ENCODE results near the gene SAMHD1. TPM values are rescaled to one million over a fixed set of nuclear protein-coding genes. Genes with fewer than 3 reads are reported as not detected.
A peak's percentile ranks its signal among the peaks of the same experiment; 100 is the strongest.

SAMHD1 gene
- total and polyA plus RNA-seq, 9 of the 15 experiments (the other 6 are each of a cell fraction or from before 2014, with no cell fraction given) = 6.8 to 20.4 (median 14.8) TPM

GRCh38 chr20:36951979-36952738 lies 651 bp upstream of the SAMHD1 start (continued):
- TF ChIP-seq ZHX1 (conservative IDR thresholded peaks at IDR 0.05; ENCODE audit: low read length) (no peak), FOXJ3 (CRISPR knock-in tag; IDR thresholded peaks at IDR 0.05) (no peak), ZFP30 (CRISPR knock-in tag; IDR thresholded peaks at IDR 0.05; ENCODE audit: borderline replicate concordance) (no peak), SIN3B (IDR thresholded peaks at IDR 0.05; ENCODE audit: low read depth) (no peak), HMG20B (CRISPR knock-in tag; IDR thresholded peaks at IDR 0.05) (no peak), PCBP2 (IDR thresholded peaks at IDR 0.05; ENCODE audit: low read depth, low read length, poor library complexity, severe bottlenecking) (no peak), GABPB1 (CRISPR knock-in tag; IDR thresholded peaks at IDR 0.05) (no peak), MCM3 (IDR thresholded peaks at IDR 0.05) (no peak), EP300 (IDR thresholded peaks at IDR 0.05; ENCODE audit: low read length) (no peak), ZNF277 (CRISPR knock-in tag; IDR thresholded peaks at IDR 0.05; ENCODE audit: borderline replicate concordance) (no peak), PURB (CRISPR knock-in tag; IDR thresholded peaks at IDR 0.05; ENCODE audit: low read depth) (no peak), POLR2G (IDR thresholded peaks at IDR 0.05; ENCODE audit: low read depth, low read length) (no peak), ZFX (CRISPR knock-in tag; IDR thresholded peaks at IDR 0.05) (peak; percentile 28; the same call in 1 of the 2 replicates), ZNF57 (CRISPR knock-in tag; IDR thresholded peaks at IDR 0.05) (no peak), LCOR (CRISPR knock-in tag; IDR thresholded peaks at IDR 0.05) (no peak), TFE3 (CRISPR knock-in tag; IDR thresholded peaks at IDR 0.05) (no peak)
- TF ChIP-seq, protein P1, sequence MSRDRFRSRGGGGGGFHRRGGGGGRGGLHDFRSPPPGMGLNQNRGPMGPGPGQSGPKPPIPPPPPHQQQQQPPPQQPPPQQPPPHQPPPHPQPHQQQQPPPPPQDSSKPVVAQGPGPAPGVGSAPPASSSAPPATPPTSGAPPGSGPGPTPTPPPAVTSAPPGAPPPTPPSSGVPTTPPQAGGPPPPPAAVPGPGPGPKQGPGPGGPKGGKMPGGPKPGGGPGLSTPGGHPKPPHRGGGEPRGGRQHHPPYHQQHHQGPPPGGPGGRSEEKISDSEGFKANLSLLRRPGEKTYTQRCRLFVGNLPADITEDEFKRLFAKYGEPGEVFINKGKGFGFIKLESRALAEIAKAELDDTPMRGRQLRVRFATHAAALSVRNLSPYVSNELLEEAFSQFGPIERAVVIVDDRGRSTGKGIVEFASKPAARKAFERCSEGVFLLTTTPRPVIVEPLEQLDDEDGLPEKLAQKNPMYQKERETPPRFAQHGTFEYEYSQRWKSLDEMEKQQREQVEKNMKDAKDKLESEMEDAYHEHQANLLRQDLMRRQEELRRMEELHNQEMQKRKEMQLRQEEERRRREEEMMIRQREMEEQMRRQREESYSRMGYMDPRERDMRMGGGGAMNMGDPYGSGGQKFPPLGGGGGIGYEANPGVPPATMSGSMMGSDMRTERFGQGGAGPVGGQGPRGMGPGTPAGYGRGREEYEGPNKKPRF (IDR thresholded peaks at IDR 0.05; ENCODE audit: low read depth, low read length) = no peak
- TF ChIP-seq, protein P2, sequence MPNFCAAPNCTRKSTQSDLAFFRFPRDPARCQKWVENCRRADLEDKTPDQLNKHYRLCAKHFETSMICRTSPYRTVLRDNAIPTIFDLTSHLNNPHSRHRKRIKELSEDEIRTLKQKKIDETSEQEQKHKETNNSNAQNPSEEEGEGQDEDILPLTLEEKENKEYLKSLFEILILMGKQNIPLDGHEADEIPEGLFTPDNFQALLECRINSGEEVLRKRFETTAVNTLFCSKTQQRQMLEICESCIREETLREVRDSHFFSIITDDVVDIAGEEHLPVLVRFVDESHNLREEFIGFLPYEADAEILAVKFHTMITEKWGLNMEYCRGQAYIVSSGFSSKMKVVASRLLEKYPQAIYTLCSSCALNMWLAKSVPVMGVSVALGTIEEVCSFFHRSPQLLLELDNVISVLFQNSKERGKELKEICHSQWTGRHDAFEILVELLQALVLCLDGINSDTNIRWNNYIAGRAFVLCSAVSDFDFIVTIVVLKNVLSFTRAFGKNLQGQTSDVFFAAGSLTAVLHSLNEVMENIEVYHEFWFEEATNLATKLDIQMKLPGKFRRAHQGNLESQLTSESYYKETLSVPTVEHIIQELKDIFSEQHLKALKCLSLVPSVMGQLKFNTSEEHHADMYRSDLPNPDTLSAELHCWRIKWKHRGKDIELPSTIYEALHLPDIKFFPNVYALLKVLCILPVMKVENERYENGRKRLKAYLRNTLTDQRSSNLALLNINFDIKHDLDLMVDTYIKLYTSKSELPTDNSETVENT (CRISPR knock-in tag; IDR thresholded peaks at IDR 0.05) = no peak

All from K562 (cell line).